Measurements from ENCODE around the gene ITGA11.

DNA sequence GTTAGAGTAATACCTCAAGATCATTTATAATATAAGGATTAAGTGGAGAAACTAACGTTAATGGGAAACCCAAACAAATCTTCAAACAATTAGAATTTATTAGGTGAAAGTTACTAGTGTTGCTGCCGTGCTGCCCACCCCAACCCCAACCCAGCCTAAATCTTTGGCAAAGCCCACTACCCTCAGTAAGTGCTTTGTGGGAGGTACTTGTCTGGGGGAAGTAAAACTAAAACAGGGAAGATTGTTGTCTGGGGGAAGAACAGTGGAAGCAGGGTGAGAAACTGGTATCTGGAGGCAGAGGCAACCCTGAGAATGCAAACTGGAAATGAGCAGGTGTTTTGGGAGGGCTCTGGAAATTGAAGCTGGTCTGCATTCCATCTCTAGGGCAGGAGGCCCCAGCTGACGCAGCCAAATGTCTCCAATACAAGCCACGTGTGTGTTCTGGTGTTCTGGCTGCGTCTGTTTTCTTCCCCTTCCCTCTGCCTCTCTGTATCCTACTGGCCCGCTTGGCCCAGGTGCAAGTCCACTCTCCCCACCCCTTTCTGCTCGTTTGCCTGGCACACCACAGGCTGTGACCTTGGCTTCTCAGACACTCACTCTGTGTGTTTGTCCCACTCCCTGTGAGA is 121.7 kb downstream of the ITGA11 start:
- TF ChIP-seq EZH2 (IDR thresholded peaks at IDR 0.05; ENCODE audit: insufficient read depth, low read length): no peak
- TF ChIP-seq, protein P1, sequence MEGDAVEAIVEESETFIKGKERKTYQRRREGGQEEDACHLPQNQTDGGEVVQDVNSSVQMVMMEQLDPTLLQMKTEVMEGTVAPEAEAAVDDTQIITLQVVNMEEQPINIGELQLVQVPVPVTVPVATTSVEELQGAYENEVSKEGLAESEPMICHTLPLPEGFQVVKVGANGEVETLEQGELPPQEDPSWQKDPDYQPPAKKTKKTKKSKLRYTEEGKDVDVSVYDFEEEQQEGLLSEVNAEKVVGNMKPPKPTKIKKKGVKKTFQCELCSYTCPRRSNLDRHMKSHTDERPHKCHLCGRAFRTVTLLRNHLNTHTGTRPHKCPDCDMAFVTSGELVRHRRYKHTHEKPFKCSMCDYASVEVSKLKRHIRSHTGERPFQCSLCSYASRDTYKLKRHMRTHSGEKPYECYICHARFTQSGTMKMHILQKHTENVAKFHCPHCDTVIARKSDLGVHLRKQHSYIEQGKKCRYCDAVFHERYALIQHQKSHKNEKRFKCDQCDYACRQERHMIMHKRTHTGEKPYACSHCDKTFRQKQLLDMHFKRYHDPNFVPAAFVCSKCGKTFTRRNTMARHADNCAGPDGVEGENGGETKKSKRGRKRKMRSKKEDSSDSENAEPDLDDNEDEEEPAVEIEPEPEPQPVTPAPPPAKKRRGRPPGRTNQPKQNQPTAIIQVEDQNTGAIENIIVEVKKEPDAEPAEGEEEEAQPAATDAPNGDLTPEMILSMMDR (IDR thresholded peaks at IDR 0.05; ENCODE audit: insufficient read depth, low read depth, low read length): no peak
